ENCODE data around the gene OPN1MW. TPM values are rescaled to one million over a fixed set of nuclear protein-coding genes. Genes with fewer than 3 reads are reported as not detected.
"Not testable (repeated sequence)": the region's sequence is repeated elsewhere in the genome, so short reads cannot be mapped to it uniquely, and the experiment has no call there.

The OPN1MW gene
- polyA plus RNA-seq, 1 donor: not detected

DNA sequence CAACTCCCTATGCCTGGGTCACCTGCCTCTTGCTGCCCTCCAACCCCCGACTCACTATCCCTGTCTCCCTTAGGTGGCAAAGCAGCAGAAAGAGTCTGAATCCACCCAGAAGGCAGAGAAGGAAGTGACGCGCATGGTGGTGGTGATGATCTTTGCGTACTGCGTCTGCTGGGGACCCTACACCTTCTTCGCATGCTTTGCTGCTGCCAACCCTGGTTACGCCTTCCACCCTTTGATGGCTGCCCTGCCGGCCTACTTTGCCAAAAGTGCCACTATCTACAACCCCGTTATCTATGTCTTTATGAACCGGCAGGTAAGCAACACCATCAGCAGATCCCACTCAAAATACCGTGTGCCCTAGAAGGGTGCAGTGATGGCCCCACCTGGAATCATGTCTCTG, 26.2 kb upstream of the OPN1MW start:
- not testable (repeated sequence) for H3K4me3 ChIP-seq (ENCODE audit: low read length); H3K27ac ChIP-seq (ENCODE audit: low read length); H3K36me3 ChIP-seq (ENCODE audit: control insufficient read depth, insufficient read depth, low read length); H3K27me3 ChIP-seq (ENCODE audit: control insufficient read depth, insufficient read depth, low read length); DNase-seq; H3K4me1 ChIP-seq (ENCODE audit: control insufficient read depth, insufficient read depth, low read length); H3K9me3 ChIP-seq (ENCODE audit: control insufficient read depth, low read depth, low read length)
- WGBS (ENCODE audit: insufficient coverage, low lambda C conversion rate): no CpG with 5 or more reads among the region's 11 CpGs

DNA sequence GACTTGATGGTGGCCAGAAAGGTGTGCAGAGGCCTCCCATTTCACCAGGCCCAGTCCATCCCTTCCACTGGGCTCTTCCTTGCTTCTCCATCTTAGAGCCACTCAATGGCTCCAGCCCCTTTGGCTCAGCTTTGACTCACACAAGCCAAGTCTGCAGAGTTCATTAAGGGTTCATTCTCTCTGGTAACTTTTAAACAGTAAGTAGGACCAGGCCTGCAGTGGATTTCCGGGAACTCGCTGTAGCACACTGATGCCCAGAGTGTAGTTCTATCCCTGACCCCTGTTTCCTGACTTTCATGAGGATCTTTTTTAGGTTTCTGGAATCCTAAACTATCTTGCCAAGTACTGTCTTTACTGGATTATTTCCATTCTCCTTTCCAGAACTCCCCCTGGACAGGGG, 25.2 kb upstream of the OPN1MW start:
- not testable (repeated sequence) for H3K4me3 ChIP-seq (ENCODE audit: low read length); H3K27ac ChIP-seq (ENCODE audit: low read length); H3K36me3 ChIP-seq (ENCODE audit: control insufficient read depth, insufficient read depth, low read length); H3K4me1 ChIP-seq (ENCODE audit: control insufficient read depth, insufficient read depth, low read length); H3K9me3 ChIP-seq (ENCODE audit: control insufficient read depth, low read depth, low read length); H3K27me3 ChIP-seq (ENCODE audit: control insufficient read depth, insufficient read depth, low read length); DNase-seq
- no CpG with 5 or more reads among the region's 2 CpGs for WGBS (ENCODE audit: insufficient coverage, low lambda C conversion rate)

- no CpG with 5 or more reads among the region's 15 CpGs for whole genome bisulfite sequencing (ENCODE audit: insufficient coverage, low lambda C conversion rate)
- H3K4me1 ChIP-seq (ENCODE audit: control insufficient read depth, insufficient read depth, low read length): not testable (repeated sequence)
Observed at GRCh38 chrX:154159345-154159744, 23.1 kb upstream of the OPN1MW start.

GRCh38 chrX:154164902-154165301, 17.5 kb upstream of the OPN1MW start:
- H3K27ac ChIP-seq (ENCODE audit: low read length); H3K36me3 ChIP-seq (ENCODE audit: control insufficient read depth, insufficient read depth, low read length); H3K4me3 ChIP-seq (ENCODE audit: low read length); H3K4me1 ChIP-seq (ENCODE audit: control insufficient read depth, insufficient read depth, low read length); DNase-seq; H3K9me3 ChIP-seq (ENCODE audit: control insufficient read depth, low read depth, low read length); H3K27me3 ChIP-seq (ENCODE audit: control insufficient read depth, insufficient read depth, low read length): not testable (repeated sequence)
- WGBS (ENCODE audit: insufficient coverage, low lambda C conversion rate): no CpG with 5 or more reads among the region's 8 CpGs

More at GRCh38 chrX:154159345-154159744, 23.1 kb upstream of the OPN1MW start:
- DNase-seq; H3K4me3 ChIP-seq (ENCODE audit: low read length); H3K27me3 ChIP-seq (ENCODE audit: control insufficient read depth, insufficient read depth, low read length); H3K9me3 ChIP-seq (ENCODE audit: control insufficient read depth, low read depth, low read length); H3K36me3 ChIP-seq (ENCODE audit: control insufficient read depth, insufficient read depth, low read length); H3K27ac ChIP-seq (ENCODE audit: low read length): not testable (repeated sequence)

- H3K9me3 ChIP-seq (ENCODE audit: control insufficient read depth, low read depth, low read length); H3K27ac ChIP-seq (ENCODE audit: low read length); H3K27me3 ChIP-seq (ENCODE audit: control insufficient read depth, insufficient read depth, low read length); H3K4me1 ChIP-seq (ENCODE audit: control insufficient read depth, insufficient read depth, low read length); H3K4me3 ChIP-seq (ENCODE audit: low read length); DNase-seq; H3K36me3 ChIP-seq (ENCODE audit: control insufficient read depth, insufficient read depth, low read length): not testable (repeated sequence)
- WGBS (ENCODE audit: insufficient coverage, low lambda C conversion rate): no CpG with 5 or more reads among the region's 13 CpGs
Observed at GRCh38 chrX:154168384-154168783, 14.0 kb upstream of the OPN1MW start.

DNA sequence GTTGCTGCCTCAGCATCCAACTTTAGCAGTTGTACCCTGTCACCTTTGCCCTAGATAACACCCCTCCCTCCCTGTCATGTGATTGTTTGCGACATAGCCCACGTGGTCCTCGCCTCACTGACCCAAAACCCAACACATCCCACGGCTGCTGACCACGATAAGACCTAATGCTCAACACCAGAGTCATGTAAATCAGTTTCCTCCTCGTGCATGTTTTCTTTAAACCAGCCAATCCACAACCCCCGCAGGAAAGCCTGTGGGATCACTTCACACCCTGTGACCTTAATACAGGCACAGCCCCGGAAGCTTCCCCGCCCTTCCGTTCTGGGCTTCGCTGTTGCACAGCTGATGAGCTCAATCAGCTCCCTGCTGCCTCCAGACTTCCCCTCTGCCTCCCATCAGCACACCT, 9.9 kb upstream of the OPN1MW start:
- H3K27ac ChIP-seq (ENCODE audit: low read length); H3K27me3 ChIP-seq (ENCODE audit: control insufficient read depth, insufficient read depth, low read length); H3K4me1 ChIP-seq (ENCODE audit: control insufficient read depth, insufficient read depth, low read length); H3K36me3 ChIP-seq (ENCODE audit: control insufficient read depth, insufficient read depth, low read length); H3K9me3 ChIP-seq (ENCODE audit: control insufficient read depth, low read depth, low read length); DNase-seq; H3K4me3 ChIP-seq (ENCODE audit: low read length): not testable (repeated sequence)
- no CpG with 5 or more reads among the region's 11 CpGs for WGBS (ENCODE audit: insufficient coverage, low lambda C conversion rate)

- H3K4me1 ChIP-seq (ENCODE audit: control insufficient read depth, insufficient read depth, low read length); DNase-seq; H3K36me3 ChIP-seq (ENCODE audit: control insufficient read depth, insufficient read depth, low read length); H3K27ac ChIP-seq (ENCODE audit: low read length); H3K4me3 ChIP-seq (ENCODE audit: low read length); H3K9me3 ChIP-seq (ENCODE audit: control insufficient read depth, low read depth, low read length); H3K27me3 ChIP-seq (ENCODE audit: control insufficient read depth, insufficient read depth, low read length): not testable (repeated sequence)
- WGBS (ENCODE audit: insufficient coverage, low lambda C conversion rate): no CpG with 5 or more reads among the region's 10 CpGs
Observed at GRCh38 chrX:154174356-154174755, 8.0 kb upstream of the OPN1MW start.

- H3K36me3 ChIP-seq (ENCODE audit: control insufficient read depth, insufficient read depth, low read length): not testable (repeated sequence)
Observed at GRCh38 chrX:154183794-154184193, 1.4 kb downstream of the OPN1MW start.

GRCh38 chrX:154192846-154193245, 10.4 kb downstream of the OPN1MW start:
- not testable (repeated sequence) for H3K9me3 ChIP-seq (ENCODE audit: control insufficient read depth, low read depth, low read length); H3K36me3 ChIP-seq (ENCODE audit: control insufficient read depth, insufficient read depth, low read length); H3K27me3 ChIP-seq (ENCODE audit: control insufficient read depth, insufficient read depth, low read length); H3K4me1 ChIP-seq (ENCODE audit: control insufficient read depth, insufficient read depth, low read length); H3K4me3 ChIP-seq (ENCODE audit: low read length); H3K27ac ChIP-seq (ENCODE audit: low read length); DNase-seq
- no CpG with 5 or more reads among the region's 8 CpGs for WGBS (ENCODE audit: insufficient coverage, low lambda C conversion rate)

More at GRCh38 chrX:154183794-154184193, 1.4 kb downstream of the OPN1MW start:
- H3K27ac ChIP-seq (ENCODE audit: low read length); H3K27me3 ChIP-seq (ENCODE audit: control insufficient read depth, insufficient read depth, low read length); H3K9me3 ChIP-seq (ENCODE audit: control insufficient read depth, low read depth, low read length); DNase-seq; H3K4me1 ChIP-seq (ENCODE audit: control insufficient read depth, insufficient read depth, low read length); H3K4me3 ChIP-seq (ENCODE audit: low read length): not testable (repeated sequence)
- WGBS (ENCODE audit: insufficient coverage, low lambda C conversion rate): no CpG with 5 or more reads among the region's 8 CpGs

DNA sequence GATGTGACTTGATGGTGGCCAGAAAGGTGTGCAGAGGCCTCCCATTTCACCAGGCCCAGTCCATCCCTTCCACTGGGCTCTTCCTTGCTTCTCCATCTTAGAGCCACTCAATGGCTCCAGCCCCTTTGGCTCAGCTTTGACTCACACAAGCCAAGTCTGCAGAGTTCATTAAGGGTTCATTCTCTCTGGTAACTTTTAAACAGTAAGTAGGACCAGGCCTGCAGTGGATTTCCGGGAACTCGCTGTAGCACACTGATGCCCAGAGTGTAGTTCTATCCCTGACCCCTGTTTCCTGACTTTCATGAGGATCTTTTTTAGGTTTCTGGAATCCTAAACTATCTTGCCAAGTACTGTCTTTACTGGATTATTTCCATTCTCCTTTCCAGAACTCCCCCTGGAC, 11.9 kb downstream of the OPN1MW start:
- H3K4me1 ChIP-seq (ENCODE audit: control insufficient read depth, insufficient read depth, low read length); H3K9me3 ChIP-seq (ENCODE audit: control insufficient read depth, low read depth, low read length); H3K36me3 ChIP-seq (ENCODE audit: control insufficient read depth, insufficient read depth, low read length); H3K27me3 ChIP-seq (ENCODE audit: control insufficient read depth, insufficient read depth, low read length); H3K4me3 ChIP-seq (ENCODE audit: low read length); H3K27ac ChIP-seq (ENCODE audit: low read length); DNase-seq: not testable (repeated sequence)
- no CpG with 5 or more reads among the region's 2 CpGs for WGBS (ENCODE audit: insufficient coverage, low lambda C conversion rate)

- H3K36me3 ChIP-seq (ENCODE audit: control insufficient read depth, insufficient read depth, low read length); DNase-seq; H3K9me3 ChIP-seq (ENCODE audit: control insufficient read depth, low read depth, low read length); H3K27me3 ChIP-seq (ENCODE audit: control insufficient read depth, insufficient read depth, low read length); H3K4me3 ChIP-seq (ENCODE audit: low read length); H3K27ac ChIP-seq (ENCODE audit: low read length); H3K4me1 ChIP-seq (ENCODE audit: control insufficient read depth, insufficient read depth, low read length): not testable (repeated sequence)
- no CpG with 5 or more reads among the region's 15 CpGs for WGBS (ENCODE audit: insufficient coverage, low lambda C conversion rate)
Observed at GRCh38 chrX:154196466-154196865, 14.1 kb downstream of the OPN1MW start.
